SK-MEL-5 (cell line): ENCODE measurements around the gene RNF43. TPM values are rescaled to one million over a fixed set of nuclear protein-coding genes. Genes with fewer than 3 reads are reported as not detected.

Experiments used
- DNase-seq: peaks from one replicate; pipeline ENCODE4 v3.0.0-alpha.2; 2016; ENCODE audit warnings: low read depth, low spot score
- in situ Hi-C: cut with HindIII; loops from 2 replicates; pipeline ENCODE4 v1.10.0; 2016; ENCODE audit warnings: low sequenced_read_pairs, high pct_unique_total_duplicates, low pct_unique_long_range_greater_than_20kb
- total RNA-seq: library from RNA; depleted of rRNA; stranded (reverse); fragments of >200 nt; shearing (Covaris generic); gene quantifications from 2 replicates; pipeline ENCODE4 v1.2.3, GENCODE V29; 2014; rRNA removed

Gene RNF43
- total RNA-seq, 1 experiment from 2014 or later: 5.6 TPM

DNA sequence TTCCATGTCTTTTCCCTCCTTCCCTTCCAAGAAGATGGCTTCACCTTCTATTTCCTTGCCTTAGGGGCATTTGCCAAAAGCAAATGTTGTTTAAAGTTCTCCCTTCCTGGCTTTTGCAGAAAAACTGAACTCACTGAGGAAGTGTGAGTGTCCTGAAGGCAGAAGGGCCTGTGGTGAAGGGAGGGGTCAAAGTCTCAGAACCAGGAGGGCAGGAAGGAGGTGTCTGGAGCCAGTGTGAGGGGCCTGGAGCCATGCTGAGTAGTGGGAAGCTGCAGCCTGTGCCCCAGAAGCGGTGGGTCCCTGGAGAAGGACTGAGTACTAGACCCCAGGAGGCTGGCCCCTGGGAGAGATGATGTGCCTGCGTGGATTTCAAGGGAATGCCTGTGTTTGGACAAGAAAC, 41.5 kb downstream of the RNF43 start:
- in situ Hi-C loops: no loop called here
- no peak for DNase-seq

DNA sequence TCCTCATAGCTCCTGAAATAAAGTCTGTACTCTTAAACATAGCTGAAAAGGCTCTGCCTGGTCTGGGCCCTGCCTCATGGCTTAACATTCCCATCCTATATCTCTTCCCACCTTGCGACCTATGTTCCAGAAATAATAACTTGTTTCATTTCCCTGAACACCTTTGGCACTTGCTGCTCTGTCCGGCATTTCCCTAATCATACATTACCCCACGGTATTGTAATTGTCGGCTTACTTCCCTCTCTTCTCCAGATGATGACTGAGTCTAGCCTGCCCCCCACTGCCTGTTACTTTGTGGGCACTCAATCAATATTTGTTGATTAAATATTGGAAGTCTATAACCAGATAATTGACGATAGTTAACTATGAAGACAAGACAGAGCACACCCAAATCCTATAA, 42.1 kb downstream of the RNF43 start:
- no peak for DNase-seq
- in situ Hi-C loops: no loop called here

- in situ Hi-C loops: no loop called here
- no peak for DNase-seq
Measured at GRCh38 chr17:58373923-58374322, 43.4 kb downstream of the RNF43 start.

GRCh38 chr17:58373003-58373402, 44.3 kb downstream of the RNF43 start:
- in situ Hi-C loops: no loop called here
- no peak for DNase-seq

DNA sequence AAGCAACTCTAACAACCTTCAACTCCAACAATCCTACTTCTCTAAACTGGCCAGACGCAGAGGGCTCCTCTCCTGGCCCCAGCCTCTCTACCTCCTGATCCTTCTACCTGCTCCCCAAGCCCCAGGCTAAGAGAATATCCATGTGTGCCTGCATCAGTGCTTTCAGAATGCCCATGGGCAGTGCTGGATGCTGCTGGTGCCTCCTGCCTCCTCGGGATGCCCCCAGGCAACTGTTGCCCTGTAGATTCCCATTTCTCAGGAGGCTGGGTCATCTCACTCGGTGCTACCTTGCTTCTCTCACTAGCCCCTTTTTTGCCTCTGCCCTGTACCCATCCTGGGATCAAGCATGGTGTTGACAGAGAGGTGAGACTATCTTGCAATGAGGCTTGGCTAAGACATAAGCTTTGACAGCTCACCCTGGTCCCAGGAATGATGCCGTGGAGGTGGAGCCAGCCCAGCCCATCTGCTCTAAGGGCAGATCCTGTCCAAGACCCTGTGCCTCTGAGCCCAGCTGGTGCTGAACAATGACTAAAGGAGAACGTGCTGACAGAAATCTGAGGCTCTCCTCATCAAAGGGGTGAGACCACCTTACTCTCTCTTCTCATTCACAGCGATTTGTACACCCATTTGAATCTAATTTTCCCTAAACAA, 45.9 kb downstream of the RNF43 start:
- in situ Hi-C loops: no loop called here
- DNase-seq: no peak

GRCh38 chr17:58370716-58371115, 46.6 kb downstream of the RNF43 start:
- in situ Hi-C loops: no loop called here
- DNase-seq: no peak

DNA sequence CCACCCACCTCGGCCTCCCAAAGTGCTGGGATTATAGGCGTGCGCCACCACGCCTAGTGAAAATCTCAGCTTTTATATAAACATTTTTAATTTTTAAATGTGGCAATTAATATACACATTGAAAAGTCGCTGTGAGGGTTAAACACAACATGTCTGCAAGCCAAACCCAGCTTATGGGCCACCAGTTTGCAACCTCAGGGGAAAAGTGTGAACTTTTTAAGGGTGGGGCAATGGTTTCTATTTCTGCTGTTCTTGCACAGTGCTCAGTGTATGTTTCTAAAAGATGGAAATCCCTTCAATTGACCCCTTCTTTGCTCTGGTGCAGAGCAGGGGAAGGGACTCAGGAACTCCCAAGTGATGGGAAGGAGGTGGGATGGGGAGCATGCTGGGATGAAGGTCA, 47.0 kb downstream of the RNF43 start:
- DNase-seq: no peak
- in situ Hi-C loops: no loop called here

DNA sequence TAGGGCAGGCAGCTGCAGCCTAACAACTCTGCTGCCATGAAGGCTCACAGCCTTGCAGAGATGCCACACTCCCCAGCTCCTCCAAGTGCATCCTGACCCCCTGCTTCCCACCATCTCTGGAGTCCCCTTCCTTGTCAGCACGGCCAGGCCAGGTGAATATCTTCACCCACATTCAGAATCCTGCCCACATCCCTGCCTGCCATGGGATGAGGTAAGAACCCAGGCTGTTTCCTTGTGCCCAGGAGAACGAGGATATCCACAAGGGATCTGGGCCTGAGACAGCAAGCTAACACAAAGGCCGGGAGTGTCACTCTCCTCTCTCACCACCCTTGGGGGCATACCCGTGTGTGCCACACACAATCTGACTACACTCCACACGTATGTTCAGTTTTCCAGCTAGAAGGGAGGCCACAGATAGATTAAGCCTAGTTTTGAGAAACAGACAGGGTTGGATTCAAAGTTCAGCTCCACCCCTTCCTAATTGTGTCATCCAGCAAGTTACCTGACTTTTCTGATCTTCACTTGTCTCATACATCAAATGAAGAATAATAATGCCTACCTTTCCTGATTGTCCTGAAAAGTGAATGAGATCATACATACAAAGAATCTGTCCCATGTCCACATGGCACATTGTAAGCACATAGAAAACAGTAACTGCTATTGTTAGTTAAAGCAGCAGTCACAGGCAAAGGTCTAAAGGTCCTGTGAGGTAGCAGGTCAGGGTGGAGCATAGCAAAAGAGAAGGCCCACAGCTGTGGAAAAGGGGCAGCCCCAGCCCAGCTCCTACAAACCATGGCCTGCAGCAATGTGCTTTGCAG, 47.9 kb downstream of the RNF43 start:
- in situ Hi-C loops: no loop called here
- no peak for DNase-seq

DNA sequence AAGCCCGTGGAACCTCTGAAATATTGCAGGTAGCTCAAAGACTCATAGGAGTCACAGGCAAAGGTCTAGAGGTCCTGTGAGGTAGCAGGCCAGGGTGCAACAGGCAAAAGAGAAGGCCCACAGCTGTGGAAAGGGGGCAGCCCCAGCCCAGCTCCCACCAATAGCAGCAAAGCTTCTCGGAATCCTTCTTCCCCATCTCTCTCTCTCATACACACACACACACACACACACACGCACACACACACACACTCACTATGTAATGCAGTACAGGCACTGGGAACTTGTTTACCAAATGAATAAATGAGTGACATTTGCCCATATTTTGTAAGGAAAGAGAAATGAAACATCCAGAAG, 48.5 kb downstream of the RNF43 start:
- no peak for DNase-seq
- in situ Hi-C loops: no loop called here

Other genes starting within 250 kb of the RNF43 start
- gene EPX, start 224.8 kb downstream of the RNF43 start, total RNA-seq: 0.27 TPM in 1 of 2 replicates, not detected in the other
- 13.7 and 15.0 TPM in 2 replicates for gene MKS1, start 198.3 kb downstream of the RNF43 start, total RNA-seq
- gene LPO, start 178.9 kb downstream of the RNF43 start, total RNA-seq: not detected in 2 replicates
- gene MPO, start 136.6 kb downstream of the RNF43 start, total RNA-seq: not detected in 2 replicates
- gene TSPOAP1, start 88.7 kb downstream of the RNF43 start, total RNA-seq: not detected in 2 replicates
- 102 and 118 TPM in 2 replicates for gene SUPT4H1, start 65.3 kb downstream of the RNF43 start, total RNA-seq
- gene HSF5, start 70.9 kb upstream of the RNF43 start, total RNA-seq: 0.08 TPM in 1 of 2 replicates, not detected in the other
- 62.3 and 70.7 TPM in 2 replicates for gene MTMR4, start 97.1 kb upstream of the RNF43 start, total RNA-seq